Esophagus muscularis mucosa (tissue), 4 donors: ENCODE results near the gene SLC50A1. TPM values are rescaled to one million over a fixed set of nuclear protein-coding genes. Genes with fewer than 3 reads are reported as not detected.
"Not testable (repeated sequence)": the region's sequence is repeated elsewhere in the genome, so short reads cannot be mapped to it uniquely, and the experiment has no call there.

Experiments
- DNase-seq: peaks from one replicate; pipeline ENCODE4 v3.0.0-alpha.2; 2017; ENCODE audit errors: extremely low spot score
- H3K27ac ChIP-seq, 4 donors: fragments of 200-600 bp; sonication (generic); replicated peaks in 1 of 4; 1 replicate in 3 of 4; 2 replicates in 1 of 4; pipeline ENCODE4 v1.5.1; 2016 to 2019; ENCODE audit warnings: mild to moderate bottlenecking in 1 of 4
- H3K27me3 ChIP-seq, 4 donors: fragments of 200-600 bp; sonication (generic); one replicate each; pipeline versions ENCODE4 v1.5.1 to v1.6.0; 2016 to 2019
- H3K36me3 ChIP-seq, 4 donors: fragments of 200-600 bp; sonication (generic); one replicate each; pipeline ENCODE4 v1.5.1; 2016 to 2019
- H3K4me1 ChIP-seq, 4 donors: fragments of 200-600 bp; sonication (generic); one replicate each; pipeline ENCODE4 v1.5.1; 2016 to 2019
- H3K4me3 ChIP-seq, 4 donors: fragments of 200-600 bp; sonication (generic); 1 replicate in 2 of 4; 2 replicates in 2 of 4; pipeline ENCODE4 v1.5.1; 2016 to 2019; ENCODE audit warnings: mild to moderate bottlenecking in 4 of 4, moderate library complexity in 1 of 4
- H3K9me3 ChIP-seq, 4 donors: fragments of 200-600 bp; sonication (generic); 1 replicate in 3 of 4; 2 replicates in 1 of 4; pipeline ENCODE4 v1.5.1; 2016 to 2019
- EP300 ChIP-seq: sonication (generic); formaldehyde crosslinking; IDR thresholded peaks from one replicate; pipeline ENCODE4 v1.6.1; 2017; ENCODE audit warnings: antibody characterized with exemption
- POLR2A ChIP-seq: fragments of 450-650 bp; IDR thresholded peaks from one replicate; pipeline ENCODE4 v1.6.1; 2017; ENCODE audit warnings: antibody characterized with exemption, moderate library complexity, mild to moderate bottlenecking, low read depth
- POLR2AphosphoS5 ChIP-seq, 2 donors: sonication (generic); formaldehyde crosslinking; IDR thresholded peaks; one replicate each; pipeline ENCODE4 v1.6.1; 2017; ENCODE audit warnings: antibody characterized with exemption in 2 of 2
- WGBS: methylation state at CpG from one replicate; pipeline ENCODE4 v1.1.5; 2018; 5-methylcytosine and 5-hydroxymethylcytosine counted together
- intact Hi-C: fragments of 100-400 bp; cut with DNase I; formaldehyde crosslinking; loops from one replicate; pipeline ENCODE4 v1.15.1; 2023
- total RNA-seq, 4 donors: library from RNA; depleted of rRNA; stranded (reverse); fragments of >200 nt; gene quantifications; one replicate each; pipeline versions ENCODE4 v1.1.0 to v1.2.1, GENCODE V29; 2016
- TF ChIP-seq, protein P1 (sequence below), 3 experiments: fragments of 200-600 bp in 2 of 3; fragments of 450-650 bp in 1 of 3; sonication (generic) in 2 of 3; IDR thresholded peaks; one replicate each; pipeline ENCODE4 v1.5.1; 2017 to 2019; ENCODE audit warnings: antibody characterized with exemption in 3 of 3, mild to moderate bottlenecking in 2 of 3, moderate library complexity in 1 of 3

SLC50A1 gene
- total RNA-seq, 4 donors from 2014 or later: 13.3 to 18.7 (median 15.2) TPM

DNA sequence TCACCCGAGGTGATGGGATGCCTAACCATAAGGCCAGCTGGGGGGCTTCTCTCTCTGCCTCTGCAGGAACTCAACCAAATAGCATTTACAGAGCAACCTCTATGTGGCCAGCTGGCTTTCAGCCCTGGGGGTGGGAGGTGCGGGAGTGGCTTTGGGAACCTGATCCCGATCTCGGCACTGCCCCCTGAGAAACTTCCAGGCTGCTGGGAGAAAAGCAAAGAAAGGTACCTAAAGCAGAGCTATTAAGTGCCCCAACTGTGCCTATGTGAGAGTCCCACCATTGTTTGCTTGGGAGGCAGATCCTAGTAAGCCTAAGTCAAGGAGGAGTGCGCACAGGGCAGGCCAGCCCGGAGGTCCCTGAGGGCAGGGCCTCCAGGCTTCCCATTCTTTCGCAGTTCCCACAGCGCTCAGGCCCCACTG, 30.4 kb downstream of the SLC50A1 start:
- TF ChIP-seq, protein P1, sequence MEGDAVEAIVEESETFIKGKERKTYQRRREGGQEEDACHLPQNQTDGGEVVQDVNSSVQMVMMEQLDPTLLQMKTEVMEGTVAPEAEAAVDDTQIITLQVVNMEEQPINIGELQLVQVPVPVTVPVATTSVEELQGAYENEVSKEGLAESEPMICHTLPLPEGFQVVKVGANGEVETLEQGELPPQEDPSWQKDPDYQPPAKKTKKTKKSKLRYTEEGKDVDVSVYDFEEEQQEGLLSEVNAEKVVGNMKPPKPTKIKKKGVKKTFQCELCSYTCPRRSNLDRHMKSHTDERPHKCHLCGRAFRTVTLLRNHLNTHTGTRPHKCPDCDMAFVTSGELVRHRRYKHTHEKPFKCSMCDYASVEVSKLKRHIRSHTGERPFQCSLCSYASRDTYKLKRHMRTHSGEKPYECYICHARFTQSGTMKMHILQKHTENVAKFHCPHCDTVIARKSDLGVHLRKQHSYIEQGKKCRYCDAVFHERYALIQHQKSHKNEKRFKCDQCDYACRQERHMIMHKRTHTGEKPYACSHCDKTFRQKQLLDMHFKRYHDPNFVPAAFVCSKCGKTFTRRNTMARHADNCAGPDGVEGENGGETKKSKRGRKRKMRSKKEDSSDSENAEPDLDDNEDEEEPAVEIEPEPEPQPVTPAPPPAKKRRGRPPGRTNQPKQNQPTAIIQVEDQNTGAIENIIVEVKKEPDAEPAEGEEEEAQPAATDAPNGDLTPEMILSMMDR (IDR thresholded peaks at IDR 0.05): no peak
- Histone ChIP-seq H3K4me1 (peaks cover 16 to 29% (median 24%) of the 10 kb centered on the region in 4 donors), H3K27me3 (no peaks in the 10 kb centered on the region), H3K4me3 (peak overlapping the region in 2 of 4 donors; percentile 9 to 10), H3K36me3 (peaks cover 0 to 26% (median 23%) of the 10 kb centered on the region in 4 donors), H3K9me3 (no peaks in the 10 kb centered on the region), H3K27ac (peak overlapping the region in 3 of 4 donors; percentile 48 to 66 (median 50))
- WGBS: 66% methylated on average over 8 of the region's 8 CpGs
- intact Hi-C loops: no loop called here
- DNase-seq: no peak

DNA sequence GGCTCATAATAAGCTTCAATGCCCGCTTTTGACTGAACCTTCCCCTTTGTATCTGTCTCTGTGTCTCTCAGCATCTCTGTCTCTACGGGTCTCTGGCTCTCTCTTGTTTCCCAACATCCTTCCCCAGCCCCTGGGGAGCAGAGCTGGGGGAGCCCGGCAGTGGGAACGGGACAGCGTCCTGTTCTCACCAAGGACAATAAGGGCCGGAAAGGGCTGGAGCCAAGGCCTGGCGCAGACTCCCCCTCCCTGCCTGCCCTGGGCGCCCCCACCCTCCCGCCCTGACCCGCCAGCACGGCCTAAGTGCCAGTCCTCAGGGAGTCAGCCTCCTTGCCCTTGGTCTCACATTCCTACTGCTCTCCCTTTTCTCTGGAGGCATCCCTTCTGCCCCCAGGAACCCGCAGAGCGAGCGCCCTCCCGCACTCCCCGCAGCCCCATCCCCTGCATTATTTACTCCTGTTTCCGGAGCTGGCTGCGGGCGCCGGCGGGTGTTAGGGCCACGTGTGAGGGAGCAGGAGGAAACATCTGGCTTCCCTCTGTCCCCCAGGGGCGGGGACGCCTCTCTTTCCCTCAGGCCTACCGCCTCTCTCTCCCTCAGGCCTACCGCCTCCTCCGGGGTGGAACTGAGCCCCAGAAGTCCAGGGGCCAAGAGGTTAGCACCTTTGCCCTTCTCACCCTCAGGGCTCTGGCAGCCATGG, 31.0 kb downstream of the SLC50A1 start:
- TF ChIP-seq, protein P1 (IDR thresholded peaks at IDR 0.05): no peak
- no peak for TF ChIP-seq POLR2A
- peak in 1 of 2 donors; percentile 42 for TF ChIP-seq POLR2AphosphoS5 (IDR thresholded peaks at IDR 0.05)
- Histone ChIP-seq H3K4me1 (peaks cover 16 to 30% (median 28%) of the 10 kb centered on the region in 4 donors), H3K9me3 (no peaks in the 10 kb centered on the region), H3K27me3 (no peaks in the 10 kb centered on the region), H3K36me3 (peaks cover 0 to 26% (median 23%) of the 10 kb centered on the region in 4 donors), H3K27ac (peak overlapping the region; percentile 29 to 66 (median 49)), H3K4me3 (peak overlapping the region; percentile 9 to 42 (median 12))
- DNase-seq: peak; percentile 90
- WGBS: 34% methylated on average over 16 of the region's 27 CpGs
- intact Hi-C loops: no loop called here

DNA sequence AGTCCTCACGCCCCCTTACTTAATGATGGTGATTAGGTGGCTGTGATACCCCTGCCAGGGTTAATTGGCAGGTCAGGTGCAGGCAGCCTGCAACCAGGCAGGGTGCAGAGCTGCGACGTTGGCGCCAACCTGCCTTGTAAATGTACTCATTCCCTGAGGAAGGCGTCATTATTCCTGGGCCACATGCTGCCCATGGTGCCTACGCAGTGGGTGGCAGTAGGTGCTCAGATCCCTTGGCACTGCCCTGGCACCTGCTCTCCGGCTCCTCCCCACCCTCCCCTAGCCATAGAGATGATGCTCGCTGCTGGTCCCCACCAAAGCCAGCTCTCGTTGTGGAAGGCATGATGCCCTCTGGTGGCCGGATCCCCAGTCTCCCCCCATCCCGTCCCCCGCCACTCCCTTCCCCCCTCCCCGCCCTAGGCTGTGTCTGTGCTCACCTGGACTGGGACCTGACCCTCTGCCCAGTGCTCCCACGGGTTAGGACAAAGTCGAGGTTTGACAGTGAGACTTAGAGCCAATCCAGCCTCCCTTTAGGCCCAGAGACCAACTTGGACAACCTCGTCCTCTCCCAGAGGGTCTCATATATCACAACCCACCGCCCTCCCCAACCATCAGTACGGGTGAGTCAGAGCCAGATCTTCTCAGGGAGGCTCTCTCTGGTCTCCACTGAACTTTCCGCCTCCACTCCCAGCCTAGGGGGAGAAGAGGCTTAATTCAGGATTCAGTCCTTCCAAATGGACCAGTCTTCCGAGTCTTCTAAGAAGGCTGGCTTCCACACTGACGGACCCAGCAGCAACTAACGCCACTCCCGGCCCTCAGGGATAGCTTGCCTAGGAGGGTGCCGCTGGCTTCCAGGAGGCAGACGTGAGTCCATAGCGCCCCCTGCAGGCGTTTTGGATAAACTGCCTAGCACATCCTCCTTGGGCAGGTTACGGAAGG, 31.8 kb downstream of the SLC50A1 start:
- WGBS: 14% methylated on average over 10 of the region's 28 CpGs
- Histone ChIP-seq H3K27ac (peak overlapping the region; percentile 29 to 66 (median 49)), H3K4me1 (peaks cover 22 to 38% (median 36%) of the 10 kb centered on the region in 4 donors), H3K27me3 (no peaks in the 10 kb centered on the region), H3K4me3 (peak overlapping the region; percentile 10 to 42 (median 20)), H3K36me3 (peaks cover 0 to 26% (median 23%) of the 10 kb centered on the region in 4 donors), H3K9me3 (no peaks in the 10 kb centered on the region)
- DNase-seq: peak; percentile 95
- TF ChIP-seq POLR2AphosphoS5 (IDR thresholded peaks at IDR 0.05): peak; percentile 6 to 59
- no peak for TF ChIP-seq EP300
- TF ChIP-seq, protein P1 (IDR thresholded peaks at IDR 0.05): peak; percentile 85 to 95 (median 89)
- intact Hi-C loops: loop anchor here (1.0 kb wide), 1 partner anchor 74 kb away; no protein-coding TSS in a partner anchor

DNA sequence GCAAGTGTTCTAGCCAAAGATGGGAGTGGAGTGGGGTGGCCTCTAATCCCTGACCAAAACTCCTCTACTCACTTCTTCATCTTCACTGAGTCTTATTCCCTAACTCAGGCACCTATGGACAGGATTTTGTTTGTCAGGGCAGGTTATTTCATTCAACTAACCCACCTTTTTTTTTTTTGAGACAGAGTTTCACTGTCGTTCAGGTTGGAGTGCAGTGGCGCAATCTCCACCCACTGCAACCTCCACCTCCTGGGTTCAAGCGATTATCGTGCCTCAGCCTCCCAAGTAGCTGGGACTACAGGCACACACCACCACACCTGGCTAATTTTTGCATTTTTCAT, 32.4 kb downstream of the SLC50A1 start:
- H3K9me3 ChIP-seq, H3K27me3 ChIP-seq, DNase-seq: not testable (repeated sequence)
- intact Hi-C loops: loop anchor here (1.0 kb wide), 1 partner anchor 75 kb away; no protein-coding TSS in a partner anchor
- peak overlapping the region; percentile 29 to 66 (median 49) for H3K27ac ChIP-seq
- 30% methylated on average over 4 of the region's 4 CpGs for WGBS
- H3K4me3 ChIP-seq: peak overlapping the region in 1 of 4 donors; percentile 14
- H3K36me3 ChIP-seq: peaks cover 0 to 26% (median 23%) of the 10 kb centered on the region in 4 donors
- peaks cover 24 to 40% (median 39%) of the 10 kb centered on the region in 4 donors for H3K4me1 ChIP-seq
